HG02763 (cell line): ENCODE measurements around the gene CBARP.

Experiments
- ATAC-seq: cut with Tn5 transposase; IDR thresholded peaks from one replicate; pipeline ENCODE4 v1.9.1; 2021; ENCODE audit warnings: mild to moderate bottlenecking, moderate library complexity; ENCODE audit not compliant: unreplicated experiment

Gene CBARP

DNA sequence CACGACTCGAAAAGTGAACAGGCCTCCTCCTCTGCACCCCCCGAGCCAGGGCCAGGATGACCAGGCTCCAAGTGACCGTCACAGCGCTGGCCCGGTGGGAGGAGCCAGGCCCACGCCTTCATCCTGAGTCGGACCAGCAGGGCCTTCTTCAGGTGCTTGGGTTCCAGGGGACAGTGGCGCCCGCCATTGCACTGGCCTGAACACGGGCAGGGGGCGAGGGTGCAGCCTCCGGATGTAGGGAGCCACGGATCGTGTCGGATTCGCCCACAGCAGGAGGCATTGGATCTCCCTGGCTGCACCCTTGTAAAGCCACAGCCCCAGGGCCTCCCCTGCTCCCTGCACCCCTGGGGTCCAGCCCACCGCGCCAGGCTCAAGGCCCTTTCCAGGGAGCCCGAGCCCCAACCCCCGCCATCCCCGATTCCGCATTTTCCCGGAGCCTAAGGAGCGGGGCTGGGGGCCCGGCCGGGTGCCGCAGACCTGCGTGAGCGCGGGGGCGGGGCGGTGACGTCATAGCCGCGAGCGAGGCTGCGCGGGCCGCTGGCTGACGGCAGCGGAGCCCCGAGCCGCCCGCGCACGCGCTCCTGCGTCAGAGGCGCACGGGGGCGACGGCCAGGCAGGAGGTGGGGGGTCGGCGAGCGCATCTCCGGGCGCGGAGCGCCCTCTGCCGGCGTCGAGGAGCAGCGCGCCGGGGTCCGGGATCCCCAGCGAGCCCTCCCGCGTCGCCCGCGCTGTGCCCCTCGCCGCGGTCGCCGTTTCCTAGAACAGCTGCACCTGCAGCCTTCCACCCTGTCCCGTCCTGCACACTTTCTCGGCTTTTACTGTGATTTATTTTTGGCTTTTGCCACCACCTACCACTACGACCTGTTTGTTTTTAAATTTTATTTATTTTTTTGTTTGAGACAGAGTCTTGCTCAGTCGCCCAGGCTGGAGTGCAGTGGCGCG lies 2.3 kb upstream of the CBARP start:
- no peak for ATAC-seq

DNA sequence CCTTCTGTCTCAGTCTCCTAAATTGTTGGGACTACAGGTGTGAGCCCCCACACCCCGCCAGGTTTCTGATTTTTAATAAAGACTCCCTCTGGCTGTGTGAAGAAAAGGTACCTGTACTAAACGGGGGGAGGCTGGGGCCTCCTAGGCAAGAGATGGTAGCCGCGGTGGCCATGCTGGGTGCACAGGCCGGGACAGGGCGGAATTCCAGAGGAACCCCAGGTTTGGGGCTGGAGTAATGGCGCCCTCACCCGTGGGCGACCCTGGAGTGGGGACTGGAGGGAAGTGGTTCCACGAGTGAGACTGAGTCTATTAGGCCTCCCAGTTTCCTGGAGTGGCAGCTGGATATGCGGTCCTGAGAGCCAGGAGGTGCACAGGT lies 1.6 kb upstream of the CBARP start:
- no peak for ATAC-seq

DNA sequence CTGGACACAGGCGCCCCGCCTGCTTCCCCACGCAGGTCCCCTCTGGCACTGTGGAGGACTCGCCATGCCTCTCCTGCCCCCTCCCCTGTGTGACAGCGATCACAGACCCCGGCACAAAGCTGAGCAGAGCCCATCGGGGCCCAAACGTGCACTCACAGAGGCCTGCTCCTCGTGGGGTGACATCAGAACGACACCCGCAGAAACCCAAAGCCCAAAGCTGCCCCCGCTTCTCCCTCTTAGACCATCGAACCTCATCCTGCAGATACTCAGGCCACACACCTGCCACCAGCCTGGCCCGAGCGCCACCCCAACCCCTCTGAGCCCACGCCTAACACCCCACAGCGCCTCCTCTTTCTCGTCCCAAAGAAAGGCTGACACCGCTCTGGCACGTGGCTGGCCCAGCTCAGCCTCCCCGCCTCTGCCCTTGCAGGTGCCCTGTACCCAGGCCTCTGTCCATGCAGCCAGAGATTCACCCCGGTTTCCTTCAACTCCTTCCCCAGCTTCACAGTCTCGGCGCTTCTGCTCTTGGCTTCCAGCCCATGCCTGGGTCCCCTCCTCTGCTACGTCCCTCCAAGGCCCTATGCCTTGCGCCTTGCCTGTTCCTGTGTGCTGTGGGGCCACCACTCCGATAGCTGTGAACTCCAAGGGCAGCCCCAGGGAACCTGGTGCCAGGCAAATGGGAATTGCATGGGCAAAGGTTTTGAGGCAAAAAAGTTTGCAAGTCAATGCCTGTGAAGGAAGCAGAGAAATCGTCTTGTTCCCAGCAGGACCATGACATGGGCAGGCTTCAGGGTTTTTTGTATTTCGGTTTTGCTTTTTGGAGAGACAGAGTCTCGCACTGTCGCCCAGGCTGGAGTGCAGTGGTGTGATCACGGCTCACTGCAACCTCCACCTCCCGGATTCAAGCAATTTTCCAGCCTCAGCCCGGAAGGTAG lies 831 bp upstream of the CBARP start:
- ATAC-seq: no peak

DNA sequence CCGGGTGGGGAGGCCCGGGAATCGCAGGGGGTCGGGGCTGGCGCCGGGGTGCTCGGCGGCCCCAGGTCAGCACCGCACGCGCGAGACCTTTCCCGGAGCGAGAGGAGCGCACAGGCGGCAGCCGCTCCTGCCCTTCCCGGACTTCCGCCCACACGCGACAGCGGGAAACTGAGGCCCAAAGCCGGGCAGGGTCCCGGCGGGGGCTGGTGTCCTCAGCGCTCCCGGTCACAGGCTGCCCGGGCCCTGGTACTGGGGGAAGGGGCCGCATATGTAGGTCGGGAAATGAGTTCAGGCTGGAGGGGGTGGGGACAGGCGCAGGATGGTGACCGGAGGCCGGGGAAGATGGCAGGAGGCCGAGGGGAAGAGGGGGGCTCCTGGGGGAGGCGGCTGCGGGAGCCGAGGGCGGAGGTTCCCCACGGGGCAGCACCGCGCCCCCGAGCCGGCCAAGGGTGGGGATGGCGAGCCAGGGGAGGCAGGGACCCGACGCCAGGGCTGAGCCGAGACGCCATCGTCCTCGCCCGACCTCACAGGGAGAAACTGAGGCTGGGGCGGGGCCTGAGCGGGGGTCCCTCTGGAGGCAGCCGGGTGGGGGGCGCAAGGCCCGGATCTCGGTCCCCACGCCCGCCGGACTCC lies 662 bp downstream of the CBARP start:
- ATAC-seq: no peak

DNA sequence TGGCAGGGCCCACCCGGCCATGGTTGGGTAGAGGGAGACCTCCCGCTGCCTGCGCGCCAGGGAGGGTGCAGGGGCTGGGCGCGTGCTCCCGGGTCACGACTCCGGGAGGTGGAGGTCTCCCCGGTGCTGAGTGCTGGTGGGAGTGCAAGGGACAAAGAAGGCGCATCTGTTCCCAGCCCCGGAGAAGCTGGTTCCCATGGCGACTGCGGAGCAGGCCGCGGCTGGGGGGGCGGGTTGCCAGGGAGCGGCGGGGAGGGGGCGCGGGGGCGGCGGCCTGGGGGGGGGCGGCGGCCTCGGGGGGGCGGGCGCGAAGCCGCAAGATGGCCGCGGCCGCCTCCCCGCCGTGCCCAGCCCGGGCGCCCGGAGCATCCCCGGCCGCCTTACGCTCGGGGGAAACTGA lies 1.2 kb downstream of the CBARP start:
- no peak for ATAC-seq

DNA sequence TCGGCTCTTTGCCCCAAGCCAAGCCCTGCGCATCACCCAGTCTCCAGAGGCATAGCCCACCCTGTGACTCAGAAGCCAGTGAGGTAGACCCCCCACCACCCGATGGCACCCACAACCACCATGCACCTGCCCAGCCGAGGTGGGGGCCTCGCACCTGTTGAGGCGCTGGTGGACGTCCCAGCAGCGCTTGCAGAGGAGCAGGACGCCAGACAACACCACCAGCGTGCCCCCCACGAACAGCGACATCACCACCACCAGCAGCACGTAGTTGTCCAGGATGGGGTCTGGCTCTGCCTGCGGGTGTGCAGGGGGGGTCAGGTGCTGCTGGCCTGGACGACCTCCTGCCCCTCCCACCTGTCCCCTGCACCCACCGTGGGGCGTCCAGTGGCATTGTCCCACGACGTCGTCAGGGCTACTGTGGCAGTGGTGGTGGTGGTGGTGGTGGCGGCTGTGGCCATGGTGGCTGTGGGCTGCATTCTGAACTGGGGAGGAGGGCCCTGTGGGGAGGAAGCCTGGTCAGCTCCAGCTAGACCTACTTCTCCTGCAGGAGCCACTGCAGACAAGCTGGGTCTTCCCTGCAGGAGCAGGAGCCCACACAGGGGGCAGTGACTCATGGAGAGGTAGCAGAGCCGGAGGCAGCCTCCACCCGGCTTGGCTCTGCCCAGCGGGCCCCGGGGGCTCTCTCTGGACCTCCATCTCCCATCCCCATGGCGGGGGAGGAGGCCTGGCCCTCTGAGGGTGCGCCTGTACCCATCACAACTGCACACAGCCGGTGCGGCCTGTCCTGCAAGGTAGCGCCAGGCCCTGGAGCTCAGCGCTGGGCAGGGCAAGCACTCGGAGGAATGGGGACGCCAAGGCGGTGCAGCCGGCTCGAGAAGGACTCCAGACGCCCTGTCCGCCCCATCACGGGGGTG lies 1.9 kb downstream of the CBARP start:
- ATAC-seq: no peak

DNA sequence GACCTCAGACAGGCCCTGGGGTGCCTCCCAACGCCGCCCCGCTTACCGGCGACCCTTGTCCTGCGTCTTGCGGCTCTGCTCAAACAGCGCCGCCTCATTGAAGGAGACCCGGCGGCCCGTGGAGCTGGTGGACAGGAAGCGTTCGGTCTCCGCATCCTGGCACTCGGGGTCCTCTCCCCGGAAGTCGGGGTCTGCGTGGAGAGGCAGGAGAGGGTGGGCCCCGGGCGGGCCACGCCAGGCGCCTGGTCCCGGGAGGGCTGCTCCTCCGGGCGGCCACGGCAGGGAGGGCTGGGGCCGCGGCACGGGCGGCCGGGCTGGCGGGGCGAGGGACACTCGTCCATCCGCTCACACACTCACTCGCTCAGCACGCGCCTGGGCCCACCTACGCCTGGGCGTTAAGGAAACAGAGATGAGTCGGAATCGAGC lies 2.8 kb downstream of the CBARP start:
- ATAC-seq: no peak

DNA sequence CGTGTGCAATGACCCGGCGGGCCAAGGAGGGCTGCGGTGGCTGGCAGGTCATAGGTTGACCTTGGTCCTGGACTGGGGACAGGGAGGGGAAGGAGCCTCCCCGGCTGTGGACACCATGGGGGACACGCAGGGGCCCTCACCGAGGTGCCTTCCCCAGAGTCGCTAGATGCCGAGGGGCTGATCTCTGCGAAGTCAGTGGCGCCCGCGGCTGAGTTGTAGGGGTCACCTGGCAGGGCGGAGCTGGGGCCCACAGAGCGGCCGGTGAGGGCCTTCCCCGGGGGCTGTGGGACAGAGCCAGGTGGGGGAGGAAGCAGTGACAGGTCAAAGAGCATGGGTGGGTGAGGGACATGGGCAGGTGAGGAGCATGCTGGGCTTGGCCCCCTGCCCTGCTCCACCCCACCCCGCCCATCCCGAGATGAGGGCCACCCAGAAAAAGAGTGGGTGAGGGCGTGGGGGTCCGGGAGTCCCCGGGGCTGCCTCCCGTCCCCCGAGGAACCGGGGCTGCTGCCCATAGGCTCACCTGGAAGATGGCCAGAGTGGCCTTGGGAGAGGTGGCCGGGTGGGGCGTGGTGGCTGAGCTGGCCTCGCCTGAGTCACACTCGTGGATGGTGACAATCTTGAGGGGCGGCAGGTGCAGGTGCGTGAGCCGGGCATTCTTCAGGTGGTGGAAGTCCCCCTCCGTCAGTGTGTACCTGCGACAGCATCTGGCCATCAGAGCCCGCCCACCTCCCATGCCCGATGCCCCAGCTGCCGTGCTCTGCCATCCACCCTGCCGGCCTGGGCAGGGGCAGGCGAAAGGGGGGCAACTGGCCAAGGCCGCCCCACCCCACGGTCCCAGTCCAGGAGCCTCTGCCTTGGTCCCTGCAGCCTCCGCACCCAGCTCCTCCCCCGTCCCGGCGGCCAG lies 3.5 kb downstream of the CBARP start:
- no peak for ATAC-seq

DNA sequence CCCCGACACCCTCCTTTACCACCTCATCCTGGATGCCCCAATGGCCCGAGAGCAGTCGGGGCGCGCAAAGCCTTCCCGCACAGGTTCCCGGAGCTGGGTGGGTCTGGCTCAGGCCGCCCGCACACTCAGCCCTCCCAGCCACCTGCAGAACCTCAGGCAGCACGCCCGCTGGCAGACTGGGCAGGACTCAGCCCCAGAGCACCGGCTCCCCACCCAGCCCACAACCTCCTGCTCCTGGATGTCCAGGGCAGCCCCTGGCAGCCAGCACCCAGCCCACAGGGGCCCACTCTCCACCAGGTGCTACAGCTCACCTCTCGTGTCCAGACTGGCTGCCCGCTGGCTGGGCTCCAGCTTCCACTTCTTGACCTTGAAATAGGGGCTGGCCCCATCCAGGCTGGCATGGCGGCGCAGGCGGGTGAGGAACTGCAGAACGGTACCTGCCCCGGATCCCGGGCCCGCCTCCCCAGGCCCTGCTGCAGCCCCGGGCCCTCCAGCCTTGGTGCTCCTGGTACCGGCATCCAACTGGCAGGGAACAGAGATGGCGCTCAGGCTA lies 4.6 kb downstream of the CBARP start:
- no peak for ATAC-seq

DNA sequence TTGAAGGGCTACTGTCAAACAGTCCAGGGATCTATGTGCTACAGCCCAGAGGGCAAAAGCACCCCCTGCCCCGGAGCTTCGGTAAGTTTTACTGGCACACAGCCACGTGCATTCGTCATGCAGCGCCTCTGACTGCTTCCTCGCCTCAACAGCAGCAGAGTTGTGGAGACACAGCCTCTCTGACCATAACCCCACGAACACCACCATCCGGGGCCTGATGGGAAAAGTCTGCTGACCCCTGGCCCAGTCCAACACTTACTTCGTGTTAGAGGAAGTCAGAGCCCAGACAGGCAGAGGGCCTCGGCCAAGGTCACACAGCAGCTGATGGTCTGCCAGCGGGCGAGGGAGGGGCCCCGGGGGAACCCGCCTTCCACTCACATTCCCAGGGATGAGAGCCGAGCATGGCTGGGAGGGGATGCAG lies 5.1 kb downstream of the CBARP start:
- no peak for ATAC-seq

DNA sequence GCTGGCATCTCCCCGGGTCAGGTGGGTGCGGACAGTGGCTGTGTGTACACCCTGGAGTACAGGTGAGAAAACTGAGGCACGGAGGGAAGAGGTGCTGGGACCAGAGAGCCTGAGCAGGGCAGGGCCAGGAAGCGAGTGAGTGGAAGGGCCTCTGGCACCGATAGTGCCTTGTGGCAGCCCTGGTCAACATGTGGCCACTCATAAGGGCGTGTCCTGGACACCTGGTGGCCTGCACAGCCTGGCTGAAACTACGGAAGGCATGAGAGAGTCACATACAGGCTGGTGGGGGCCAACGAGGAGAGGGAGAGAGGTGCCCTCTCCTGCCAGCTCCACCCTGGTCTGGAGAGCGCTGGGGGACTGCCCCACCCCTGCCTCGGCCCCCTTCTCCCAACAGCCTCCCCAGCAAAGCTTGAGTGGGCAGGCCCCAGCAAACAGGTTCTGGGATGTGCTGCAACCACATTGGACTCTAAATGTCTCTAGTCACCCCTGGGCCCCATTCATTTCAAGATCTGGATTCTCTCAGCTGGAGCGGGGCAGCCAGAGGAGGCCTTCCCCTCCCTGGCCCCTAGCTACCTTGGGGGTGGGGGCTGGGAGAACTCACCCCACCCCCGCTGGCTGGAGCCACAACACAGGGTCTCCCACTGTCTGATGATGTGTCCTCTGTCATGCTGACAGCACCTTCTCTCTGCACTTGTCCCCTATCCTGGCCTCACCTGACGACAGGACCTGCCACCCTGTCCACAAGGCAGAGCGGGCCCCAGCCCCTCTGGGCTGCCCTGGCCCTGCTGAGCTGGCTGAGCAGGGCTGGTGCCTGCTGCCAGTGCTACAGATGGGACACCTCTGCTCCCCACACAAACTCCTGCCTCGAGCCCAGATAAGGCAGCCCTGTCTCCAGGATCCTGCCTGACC lies 5.8 kb downstream of the CBARP start:
- ATAC-seq: no peak

DNA sequence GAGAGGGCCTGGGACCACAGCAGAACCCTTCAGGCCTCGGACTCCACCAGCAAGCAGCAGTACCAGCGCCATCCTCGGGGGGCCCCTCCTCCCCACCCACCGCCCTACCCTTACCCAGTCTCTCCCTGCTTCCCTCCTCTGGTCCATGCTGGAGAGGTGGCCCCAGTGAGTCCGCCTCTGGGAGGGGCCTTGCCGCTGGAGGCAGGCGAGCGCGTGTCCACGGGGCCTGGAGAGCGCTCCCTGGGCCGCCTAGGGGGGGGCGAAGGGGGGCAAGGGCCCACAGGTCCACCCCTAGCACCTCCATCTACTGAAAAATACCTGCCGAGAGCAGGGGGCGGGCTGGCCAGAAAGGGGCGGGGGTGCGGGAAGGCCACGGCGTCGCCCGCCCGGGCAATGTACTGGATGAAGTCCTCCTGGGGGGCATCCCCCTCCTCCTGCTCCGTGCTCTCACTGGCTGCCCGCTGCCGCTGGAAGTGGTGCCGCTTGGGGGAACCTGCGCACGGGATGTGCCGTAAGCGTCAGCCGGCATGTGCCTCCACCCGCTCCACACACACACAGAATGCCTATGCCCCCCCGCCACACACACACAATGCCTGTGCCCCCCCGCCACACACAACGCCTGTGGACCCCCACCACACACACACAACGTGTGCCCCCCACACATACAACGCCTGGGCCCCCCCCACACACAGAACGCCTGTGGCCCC lies 6.9 kb downstream of the CBARP start:
- ATAC-seq: no peak

DNA sequence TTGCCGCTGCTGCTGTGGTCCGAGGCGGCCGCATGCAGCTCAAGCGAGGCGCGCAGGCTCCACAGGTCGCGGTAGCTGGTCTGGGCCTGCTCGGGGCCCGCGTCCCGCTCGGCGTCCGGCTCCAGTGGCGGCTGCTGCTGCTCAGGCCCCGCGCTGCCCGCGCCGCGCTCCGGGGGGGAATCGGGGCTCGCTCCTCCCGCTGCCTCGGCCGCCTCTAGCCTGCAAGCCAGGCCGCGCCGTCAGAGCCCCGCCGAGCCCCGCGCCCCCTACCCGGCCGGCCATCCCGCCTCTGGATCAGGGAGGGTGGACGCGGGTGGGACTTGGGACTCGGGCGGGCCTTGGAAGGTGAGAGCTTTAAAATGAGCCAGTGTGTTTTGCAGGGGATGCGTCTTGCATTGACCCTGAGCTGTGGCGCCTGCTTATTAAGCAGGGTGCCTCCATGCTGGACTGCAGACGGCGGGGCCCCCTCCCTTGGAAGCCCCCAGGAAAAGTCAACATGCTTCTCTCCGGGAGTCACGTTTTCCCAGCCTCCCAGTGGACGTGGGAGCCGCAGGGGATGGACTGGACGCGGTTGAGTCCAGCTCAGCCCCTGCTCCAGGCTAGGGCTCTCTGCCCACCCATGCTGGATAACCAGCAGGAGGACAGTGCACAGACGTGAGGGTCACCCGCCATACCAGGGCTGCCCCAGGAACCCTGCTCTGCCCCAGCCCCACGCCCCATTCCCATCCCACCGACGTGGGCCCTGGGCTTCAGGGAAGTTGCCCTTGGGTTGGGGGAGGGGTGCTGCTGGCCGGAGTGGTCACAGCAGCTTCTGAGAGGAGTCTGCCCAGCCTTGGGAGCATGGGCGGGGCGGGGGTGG lies 7.7 kb downstream of the CBARP start:
- no peak for ATAC-seq

DNA sequence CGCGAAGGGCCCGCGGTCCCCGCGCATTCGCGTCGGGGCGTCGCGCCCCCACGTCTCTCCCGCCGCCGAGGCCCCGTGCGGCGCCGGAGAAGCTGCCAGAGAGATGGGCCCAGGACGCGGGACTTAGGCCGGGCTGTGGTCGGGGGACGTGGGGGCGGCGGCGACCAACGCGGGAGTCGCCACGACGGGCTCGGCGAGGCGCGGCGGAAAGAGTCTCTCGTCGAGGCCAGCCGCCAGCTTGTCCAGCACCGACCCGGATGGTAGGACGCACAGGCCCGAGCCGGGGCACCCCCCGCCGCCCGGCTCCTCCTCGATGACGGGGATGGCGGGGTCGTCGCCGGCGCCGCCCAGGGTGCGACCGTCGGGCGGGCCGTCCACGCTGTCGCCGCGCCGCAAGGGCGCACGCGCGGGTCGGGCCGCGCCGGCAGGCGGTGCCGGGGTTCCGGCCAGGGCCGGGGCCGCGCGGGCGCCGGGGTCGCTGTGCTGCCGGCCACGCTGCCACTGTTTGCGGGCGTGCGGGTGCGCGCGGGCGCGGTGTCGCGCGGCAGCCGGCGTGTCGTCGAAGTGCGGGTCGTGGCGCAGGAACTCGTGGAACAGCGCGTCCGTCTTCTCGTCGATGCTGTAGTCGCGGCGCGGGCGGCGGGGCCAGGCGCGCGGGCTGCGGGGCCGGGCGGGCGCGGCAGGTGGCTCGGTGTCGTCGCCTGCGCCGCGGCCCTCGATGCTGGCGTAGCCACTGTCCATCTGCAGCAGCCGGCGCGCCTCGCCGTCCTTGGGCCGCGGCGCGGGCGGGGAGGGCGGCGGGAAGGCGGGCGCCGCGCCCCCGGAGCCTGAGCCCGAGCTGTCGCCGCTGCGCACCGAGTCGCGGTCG lies 8.5 kb downstream of the CBARP start:
- ATAC-seq: no peak

DNA sequence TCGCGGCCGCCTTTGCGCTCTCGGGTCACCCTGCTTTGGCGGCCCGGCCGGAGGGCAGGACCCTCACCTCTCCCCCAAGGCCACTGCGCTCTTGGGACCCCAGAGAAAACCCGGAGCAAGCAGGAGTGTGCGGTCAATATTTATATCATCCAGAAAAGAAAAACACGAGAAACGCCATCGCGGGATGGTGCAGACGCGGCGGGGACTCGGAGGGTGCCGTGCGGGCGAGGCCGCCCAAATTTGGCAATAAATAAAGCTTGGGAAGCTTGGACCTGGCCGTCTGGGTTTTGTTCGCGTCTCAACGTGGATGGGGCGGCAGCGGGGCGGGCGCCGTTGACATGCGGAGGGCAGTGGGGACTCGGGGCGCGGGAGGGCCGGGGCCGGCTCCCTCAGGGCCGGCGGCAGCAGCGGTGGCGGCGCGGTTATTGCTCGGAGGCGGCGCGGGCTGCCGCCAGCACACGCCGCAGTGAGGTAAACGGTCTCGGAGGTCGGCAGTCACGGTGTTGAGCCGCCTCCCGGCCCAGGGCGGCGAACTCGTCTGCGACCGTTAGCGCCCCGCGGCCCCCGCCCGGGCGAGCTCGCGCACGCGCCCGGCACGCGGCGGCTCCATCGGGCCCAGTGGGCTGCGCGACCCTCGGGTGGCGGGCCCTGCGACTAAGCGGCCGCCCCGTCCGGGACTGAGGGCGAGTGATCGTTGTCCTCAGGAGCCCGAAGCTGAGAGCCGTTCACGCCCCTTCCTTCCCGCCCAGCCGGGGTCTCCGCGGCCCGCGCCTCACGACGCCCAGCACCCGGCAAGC lies 9.4 kb downstream of the CBARP start:
- ATAC-seq: no peak
